Liver (tissue), 3 donors: ENCODE measurements around the gene IL32.

Source experiments
- FOXA1 ChIP-seq: IDR thresholded peaks from 2 replicates; pipeline ENCODE4 v1.6.1; 2016; ENCODE audit warnings: antibody characterized with exemption
- GABPA ChIP-seq, 2 donors: IDR thresholded peaks in 1 of 2; conservative IDR thresholded peaks in 1 of 2; 2 replicates each; pipeline ENCODE4 v1.6.1; 2016; ENCODE audit warnings: antibody characterized with exemption in 2 of 2, mild to moderate bottlenecking in 1 of 2, moderate library complexity in 1 of 2
- HNF4G ChIP-seq: IDR thresholded peaks from 2 replicates; pipeline ENCODE4 v1.6.1; 2016; ENCODE audit warnings: antibody characterized with exemption
- RAD21 ChIP-seq, 2 donors: IDR thresholded peaks; 2 replicates each; pipeline ENCODE4 v1.6.1; 2016; ENCODE audit warnings: antibody characterized with exemption in 2 of 2, mild to moderate bottlenecking in 2 of 2
- RXRA ChIP-seq, 2 donors: IDR thresholded peaks; 2 replicates each; pipeline ENCODE4 v1.6.1; 2017 to 2018; ENCODE audit warnings: antibody characterized with exemption in 2 of 2, mild to moderate bottlenecking in 1 of 2
- TAF1 ChIP-seq: conservative IDR thresholded peaks from 2 replicates; pipeline ENCODE4 v1.6.1; 2016; ENCODE audit warnings: antibody characterized with exemption, mild to moderate bottlenecking
- YY1 ChIP-seq: IDR thresholded peaks from 2 replicates; pipeline ENCODE4 v1.6.1; 2016; ENCODE audit warnings: antibody characterized with exemption, mild to moderate bottlenecking
- TF ChIP-seq, protein P1 (sequence below): fragments of 150-350 bp; IDR thresholded peaks from 2 replicates; pipeline ENCODE4 v1.5.1; 2017; ENCODE audit warnings: improper control_type of control experiment, low read depth, low read length; ENCODE audit not compliant: missing input control
- TF ChIP-seq, protein P2 (sequence below): IDR thresholded peaks from 2 replicates; pipeline ENCODE4 v1.6.1; 2016; ENCODE audit warnings: antibody characterized with exemption
- TF ChIP-seq, protein P3 (sequence below): IDR thresholded peaks from 2 replicates; pipeline ENCODE4 v1.6.1; 2016; ENCODE audit warnings: antibody characterized with exemption, mild to moderate bottlenecking
- donor health status: healthy.
- donor health status: healthy.

DNA sequence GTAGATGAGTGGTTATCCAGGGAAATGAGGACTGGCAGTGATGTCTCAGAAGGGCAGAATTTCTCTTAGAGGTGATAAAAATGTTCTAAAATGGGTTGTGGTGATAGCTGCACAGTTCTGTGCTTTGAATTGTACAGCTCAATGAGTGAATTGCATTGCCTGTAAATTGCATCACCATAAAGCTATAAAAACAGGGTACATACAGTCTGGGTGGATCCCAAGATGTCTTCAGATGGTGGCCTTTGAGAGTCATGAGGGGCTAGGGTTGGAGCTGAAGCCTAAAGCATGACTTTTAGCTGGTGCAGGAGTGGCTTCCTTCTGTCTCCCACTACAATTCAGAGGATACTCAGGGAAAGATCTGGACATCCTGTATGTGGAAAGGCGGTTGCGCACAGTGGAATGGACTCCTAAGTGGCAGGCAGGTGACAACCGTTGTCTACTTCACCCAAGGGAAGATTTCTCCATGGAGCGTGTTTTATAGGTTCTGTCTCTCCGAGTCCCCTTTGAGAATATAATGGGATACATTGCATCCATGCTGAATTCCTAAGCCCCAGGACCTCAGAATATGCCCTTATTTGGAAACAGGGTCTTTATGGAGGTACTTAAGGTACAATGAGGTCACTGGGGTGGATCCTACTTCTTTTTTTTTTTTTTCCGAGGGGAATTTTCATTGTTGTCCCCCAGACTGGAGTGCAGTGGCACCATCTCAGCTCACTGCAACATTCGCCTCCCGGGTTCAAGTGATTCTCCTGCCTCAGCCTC, 1.6 kb upstream of the IL32 start:
- TF ChIP-seq FOXA1 (no peak), GABPA (IDR thresholded peaks at IDR 0.05 in 1 of 2, conservative IDR thresholded peaks at IDR 0.05 in 1 of 2) (no peak), RXRA (IDR thresholded peaks at IDR 0.05) (no peak), YY1 (no peak), RAD21 (IDR thresholded peaks at IDR 0.05) (no peak), TAF1 (no peak), HNF4G (no peak)
- TF ChIP-seq, protein P1, sequence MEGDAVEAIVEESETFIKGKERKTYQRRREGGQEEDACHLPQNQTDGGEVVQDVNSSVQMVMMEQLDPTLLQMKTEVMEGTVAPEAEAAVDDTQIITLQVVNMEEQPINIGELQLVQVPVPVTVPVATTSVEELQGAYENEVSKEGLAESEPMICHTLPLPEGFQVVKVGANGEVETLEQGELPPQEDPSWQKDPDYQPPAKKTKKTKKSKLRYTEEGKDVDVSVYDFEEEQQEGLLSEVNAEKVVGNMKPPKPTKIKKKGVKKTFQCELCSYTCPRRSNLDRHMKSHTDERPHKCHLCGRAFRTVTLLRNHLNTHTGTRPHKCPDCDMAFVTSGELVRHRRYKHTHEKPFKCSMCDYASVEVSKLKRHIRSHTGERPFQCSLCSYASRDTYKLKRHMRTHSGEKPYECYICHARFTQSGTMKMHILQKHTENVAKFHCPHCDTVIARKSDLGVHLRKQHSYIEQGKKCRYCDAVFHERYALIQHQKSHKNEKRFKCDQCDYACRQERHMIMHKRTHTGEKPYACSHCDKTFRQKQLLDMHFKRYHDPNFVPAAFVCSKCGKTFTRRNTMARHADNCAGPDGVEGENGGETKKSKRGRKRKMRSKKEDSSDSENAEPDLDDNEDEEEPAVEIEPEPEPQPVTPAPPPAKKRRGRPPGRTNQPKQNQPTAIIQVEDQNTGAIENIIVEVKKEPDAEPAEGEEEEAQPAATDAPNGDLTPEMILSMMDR: no peak
- TF ChIP-seq, protein P2, sequence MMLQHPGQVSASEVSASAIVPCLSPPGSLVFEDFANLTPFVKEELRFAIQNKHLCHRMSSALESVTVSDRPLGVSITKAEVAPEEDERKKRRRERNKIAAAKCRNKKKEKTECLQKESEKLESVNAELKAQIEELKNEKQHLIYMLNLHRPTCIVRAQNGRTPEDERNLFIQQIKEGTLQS: no peak
- TF ChIP-seq, protein P3, sequence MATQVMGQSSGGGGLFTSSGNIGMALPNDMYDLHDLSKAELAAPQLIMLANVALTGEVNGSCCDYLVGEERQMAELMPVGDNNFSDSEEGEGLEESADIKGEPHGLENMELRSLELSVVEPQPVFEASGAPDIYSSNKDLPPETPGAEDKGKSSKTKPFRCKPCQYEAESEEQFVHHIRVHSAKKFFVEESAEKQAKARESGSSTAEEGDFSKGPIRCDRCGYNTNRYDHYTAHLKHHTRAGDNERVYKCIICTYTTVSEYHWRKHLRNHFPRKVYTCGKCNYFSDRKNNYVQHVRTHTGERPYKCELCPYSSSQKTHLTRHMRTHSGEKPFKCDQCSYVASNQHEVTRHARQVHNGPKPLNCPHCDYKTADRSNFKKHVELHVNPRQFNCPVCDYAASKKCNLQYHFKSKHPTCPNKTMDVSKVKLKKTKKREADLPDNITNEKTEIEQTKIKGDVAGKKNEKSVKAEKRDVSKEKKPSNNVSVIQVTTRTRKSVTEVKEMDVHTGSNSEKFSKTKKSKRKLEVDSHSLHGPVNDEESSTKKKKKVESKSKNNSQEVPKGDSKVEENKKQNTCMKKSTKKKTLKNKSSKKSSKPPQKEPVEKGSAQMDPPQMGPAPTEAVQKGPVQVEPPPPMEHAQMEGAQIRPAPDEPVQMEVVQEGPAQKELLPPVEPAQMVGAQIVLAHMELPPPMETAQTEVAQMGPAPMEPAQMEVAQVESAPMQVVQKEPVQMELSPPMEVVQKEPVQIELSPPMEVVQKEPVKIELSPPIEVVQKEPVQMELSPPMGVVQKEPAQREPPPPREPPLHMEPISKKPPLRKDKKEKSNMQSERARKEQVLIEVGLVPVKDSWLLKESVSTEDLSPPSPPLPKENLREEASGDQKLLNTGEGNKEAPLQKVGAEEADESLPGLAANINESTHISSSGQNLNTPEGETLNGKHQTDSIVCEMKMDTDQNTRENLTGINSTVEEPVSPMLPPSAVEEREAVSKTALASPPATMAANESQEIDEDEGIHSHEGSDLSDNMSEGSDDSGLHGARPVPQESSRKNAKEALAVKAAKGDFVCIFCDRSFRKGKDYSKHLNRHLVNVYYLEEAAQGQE: no peak
